Measurements from ENCODE around the gene MAX. TPM values are rescaled to one million over a fixed set of nuclear protein-coding genes. Genes with fewer than 3 reads are reported as not detected.
A peak's percentile ranks its signal among the peaks of the same experiment; 100 is the strongest.

The MAX gene
- total and polyA plus RNA-seq, 9 of the 15 experiments (the other 6 are each of a cell fraction or from before 2014, with no cell fraction given) = 15.4 to 96.5 (median 51.6) TPM

GRCh38 chr14:65107200-65107599 lies 4.9 kb upstream of the MAX start (continued):
- TF ChIP-seq ZBTB34 (CRISPR knock-in tag; IDR thresholded peaks at IDR 0.05) = no peak
- TF ChIP-seq POU5F1 (IDR thresholded peaks at IDR 0.05; ENCODE audit: borderline replicate concordance, low read depth, low read length, partially characterized antibody) = no peak
- no peak for TF ChIP-seq ELF2 (CRISPR knock-in tag; IDR thresholded peaks at IDR 0.05)
- TF ChIP-seq, protein P1, sequence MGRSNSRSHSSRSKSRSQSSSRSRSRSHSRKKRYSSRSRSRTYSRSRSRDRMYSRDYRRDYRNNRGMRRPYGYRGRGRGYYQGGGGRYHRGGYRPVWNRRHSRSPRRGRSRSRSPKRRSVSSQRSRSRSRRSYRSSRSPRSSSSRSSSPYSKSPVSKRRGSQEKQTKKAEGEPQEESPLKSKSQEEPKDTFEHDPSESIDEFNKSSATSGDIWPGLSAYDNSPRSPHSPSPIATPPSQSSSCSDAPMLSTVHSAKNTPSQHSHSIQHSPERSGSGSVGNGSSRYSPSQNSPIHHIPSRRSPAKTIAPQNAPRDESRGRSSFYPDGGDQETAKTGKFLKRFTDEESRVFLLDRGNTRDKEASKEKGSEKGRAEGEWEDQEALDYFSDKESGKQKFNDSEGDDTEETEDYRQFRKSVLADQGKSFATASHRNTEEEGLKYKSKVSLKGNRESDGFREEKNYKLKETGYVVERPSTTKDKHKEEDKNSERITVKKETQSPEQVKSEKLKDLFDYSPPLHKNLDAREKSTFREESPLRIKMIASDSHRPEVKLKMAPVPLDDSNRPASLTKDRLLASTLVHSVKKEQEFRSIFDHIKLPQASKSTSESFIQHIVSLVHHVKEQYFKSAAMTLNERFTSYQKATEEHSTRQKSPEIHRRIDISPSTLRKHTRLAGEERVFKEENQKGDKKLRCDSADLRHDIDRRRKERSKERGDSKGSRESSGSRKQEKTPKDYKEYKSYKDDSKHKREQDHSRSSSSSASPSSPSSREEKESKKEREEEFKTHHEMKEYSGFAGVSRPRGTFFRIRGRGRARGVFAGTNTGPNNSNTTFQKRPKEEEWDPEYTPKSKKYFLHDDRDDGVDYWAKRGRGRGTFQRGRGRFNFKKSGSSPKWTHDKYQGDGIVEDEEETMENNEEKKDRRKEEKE (IDR thresholded peaks at IDR 0.05; ENCODE audit: borderline replicate concordance in 1 of 2, control insufficient read depth in 1 of 2, low read depth in 2 of 2, low read length in 1 of 2) = no peak
- no peak for TF ChIP-seq HNRNPUL1 (IDR thresholded peaks at IDR 0.05; ENCODE audit: low read length)
- TF ChIP-seq TAL1 (IDR thresholded peaks at IDR 0.05) = peak; percentile 84
- no peak for TF ChIP-seq IFI16 (CRISPR knock-in tag; IDR thresholded peaks at IDR 0.05)
- no peak for TF ChIP-seq NR4A1 (CRISPR knock-in tag; IDR thresholded peaks at IDR 0.05)
- no peak for TF ChIP-seq NR4A1 (tag; IDR thresholded peaks at IDR 0.05)
- TF ChIP-seq BCOR (IDR thresholded peaks at IDR 0.05) = 0 out of 2 replicates have a peak, but pooled peaks have one; percentile 29
- TF ChIP-seq SMARCA4 (IDR thresholded peaks at IDR 0.05) = peak; percentile 82
- TF ChIP-seq, protein P2, sequence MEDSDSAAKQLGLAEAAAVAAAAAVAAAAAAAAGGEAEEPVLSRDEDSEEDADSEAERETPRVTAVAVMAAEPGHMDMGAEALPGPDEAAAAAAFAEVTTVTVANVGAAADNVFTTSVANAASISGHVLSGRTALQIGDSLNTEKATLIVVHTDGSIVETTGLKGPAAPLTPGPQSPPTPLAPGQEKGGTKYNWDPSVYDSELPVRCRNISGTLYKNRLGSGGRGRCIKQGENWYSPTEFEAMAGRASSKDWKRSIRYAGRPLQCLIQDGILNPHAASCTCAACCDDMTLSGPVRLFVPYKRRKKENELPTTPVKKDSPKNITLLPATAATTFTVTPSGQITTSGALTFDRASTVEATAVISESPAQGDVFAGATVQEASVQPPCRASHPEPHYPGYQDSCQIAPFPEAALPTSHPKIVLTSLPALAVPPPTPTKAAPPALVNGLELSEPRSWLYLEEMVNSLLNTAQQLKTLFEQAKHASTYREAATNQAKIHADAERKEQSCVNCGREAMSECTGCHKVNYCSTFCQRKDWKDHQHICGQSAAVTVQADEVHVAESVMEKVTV (CRISPR knock-in tag; IDR thresholded peaks at IDR 0.05) = no peak
- TF ChIP-seq ZNF140 (CRISPR knock-in tag; IDR thresholded peaks at IDR 0.05) = no peak
- no peak for TF ChIP-seq ZNF224 (CRISPR knock-in tag; IDR thresholded peaks at IDR 0.05)
- TF ChIP-seq, protein P3, sequence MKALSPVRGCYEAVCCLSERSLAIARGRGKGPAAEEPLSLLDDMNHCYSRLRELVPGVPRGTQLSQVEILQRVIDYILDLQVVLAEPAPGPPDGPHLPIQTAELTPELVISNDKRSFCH (CRISPR knock-in tag; IDR thresholded peaks at IDR 0.05) = no peak
- TF ChIP-seq, protein P3 (tag; IDR thresholded peaks at IDR 0.05) = no peak
- TF ChIP-seq ZNF197 (CRISPR knock-in tag; IDR thresholded peaks at IDR 0.05; ENCODE audit: low read depth) = no peak
- no peak for TF ChIP-seq ZBTB9 (CRISPR knock-in tag; IDR thresholded peaks at IDR 0.05)
- TF ChIP-seq POLR2AphosphoS5 (IDR thresholded peaks at IDR 0.05; ENCODE audit: control insufficient read depth, insufficient read depth, low read depth, low read length) = peak; percentile 79; the same call in 1 of the 2 replicates
- TF ChIP-seq KAT8 (IDR thresholded peaks at IDR 0.05; ENCODE audit: low read depth) = no peak
- no peak for TF ChIP-seq ZBTB8A (IDR thresholded peaks at IDR 0.05; ENCODE audit: partially characterized antibody)

All from K562 (cell line).